Measurements from ENCODE around the gene TMEM132C. TPM values are rescaled to one million over a fixed set of nuclear protein-coding genes. Genes with fewer than 3 reads are reported as not detected.
A peak's percentile ranks its signal among the peaks of the same experiment; 100 is the strongest.

TMEM132C gene
- total and polyA plus RNA-seq, 9 donors, result 0.50 to 10.1 (median 1.2) TPM

GRCh38 chr12:128337071-128337345 is 70.0 kb downstream of the TMEM132C start:
- Histone ChIP-seq H3K9me3 (replicated peaks; ENCODE audit: control insufficient read depth, low read depth, low read length) (no peaks in the 10 kb centered on the region), H3K36me3 (ENCODE audit: control insufficient read depth, insufficient read depth, low read length) (no peaks in the 10 kb centered on the region), H3K4me1 (ENCODE audit: control insufficient read depth, insufficient read depth, low read length) (peaks cover 20% of the 10 kb centered on the region), H3K27me3 (ENCODE audit: control insufficient read depth, insufficient read depth, low read length) (peaks cover 3% of the 10 kb centered on the region), H3K4me3 (ENCODE audit: low read length) (no peak overlapping the region), H3K27ac (ENCODE audit: low read length) (no peak overlapping the region)
- WGBS (ENCODE audit: insufficient coverage), result 20% methylated on average over 1 of the region's 4 CpGs
- no peak for DNase-seq

DNA sequence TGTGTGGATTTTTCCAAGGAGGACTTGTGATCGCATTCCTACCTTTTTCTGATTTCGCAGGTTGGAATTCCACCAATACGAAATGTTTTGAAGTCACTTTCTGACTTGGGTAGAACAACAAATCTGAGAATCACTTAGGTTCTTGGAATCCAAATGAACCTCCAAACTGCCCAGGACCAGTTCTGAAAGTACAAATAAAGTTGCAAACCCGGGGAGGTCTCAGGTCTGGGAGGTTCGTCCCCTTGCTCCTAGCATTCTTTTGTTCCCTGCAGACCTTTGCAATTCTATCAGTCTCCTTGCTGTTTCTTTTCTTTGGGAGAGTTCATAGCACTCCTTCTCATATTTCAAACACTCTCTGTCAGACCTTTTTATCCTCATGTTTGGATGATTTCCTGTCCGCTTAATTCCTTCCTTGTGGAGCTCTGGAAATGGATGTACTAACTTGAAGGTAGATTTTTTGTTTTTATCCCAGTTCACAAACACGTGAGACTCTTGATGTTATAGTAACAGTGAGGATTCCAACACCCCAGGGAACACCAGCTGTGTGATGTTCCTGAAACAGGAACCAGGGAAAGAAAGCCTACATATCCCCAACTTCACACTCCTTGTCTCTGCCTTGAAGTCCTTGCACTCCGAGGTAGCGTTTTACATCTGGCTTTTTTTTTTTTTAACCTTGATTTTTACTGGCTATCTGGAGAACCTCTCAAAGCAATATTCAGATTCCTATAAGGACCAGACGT is 70.6 kb downstream of the TMEM132C start:
- H3K27ac ChIP-seq (ENCODE audit: low read length), result no peak overlapping the region
- 0% methylated on average over 4 of the region's 10 CpGs for WGBS (ENCODE audit: insufficient coverage)

DNA sequence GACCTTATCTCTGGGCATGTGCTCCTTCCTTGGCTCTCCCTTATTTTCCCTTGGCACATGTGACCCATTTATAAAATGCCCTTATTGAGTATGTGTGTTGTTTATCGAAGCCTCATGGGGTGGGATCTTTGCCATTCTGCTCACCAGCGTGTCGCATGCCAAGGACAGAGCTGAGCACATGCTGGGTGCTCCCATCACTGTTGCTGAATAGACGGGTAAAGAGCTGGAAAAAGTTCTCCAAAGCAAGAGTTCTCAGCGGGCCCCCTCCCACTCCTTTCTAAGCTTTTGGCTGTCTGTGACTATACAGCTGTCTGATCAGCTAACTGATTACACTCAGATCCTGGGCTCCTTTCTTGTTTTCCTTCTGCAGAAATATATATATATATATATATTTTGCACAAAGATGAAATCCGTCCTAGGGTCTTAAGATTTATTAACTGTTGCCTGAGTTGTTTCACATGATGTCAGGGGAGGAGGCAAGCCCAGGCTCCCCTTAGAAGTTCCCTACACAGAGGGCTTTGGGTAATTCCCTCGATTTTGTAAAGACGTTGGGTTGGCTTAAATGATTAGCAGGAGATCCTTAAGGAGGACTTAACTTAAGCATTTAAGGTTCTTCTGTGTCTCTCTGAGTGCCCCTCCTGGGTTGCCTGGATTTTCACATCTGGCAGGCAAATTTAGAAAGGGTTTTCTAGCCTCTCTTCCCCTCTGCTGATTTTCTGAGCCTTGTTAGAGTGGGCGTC is 71.6 kb downstream of the TMEM132C start:
- no peaks in the 10 kb centered on the region for H3K9me3 ChIP-seq (replicated peaks; ENCODE audit: control insufficient read depth, low read depth, low read length)
- WGBS (ENCODE audit: insufficient coverage), result 11% methylated on average over 3 of the region's 9 CpGs
- H3K36me3 ChIP-seq (ENCODE audit: control insufficient read depth, insufficient read depth, low read length), result no peaks in the 10 kb centered on the region
- H3K4me3 ChIP-seq (ENCODE audit: low read length), result no peak overlapping the region
- H3K27me3 ChIP-seq (ENCODE audit: control insufficient read depth, insufficient read depth, low read length), result peaks cover 5% of the 10 kb centered on the region
- H3K4me1 ChIP-seq (ENCODE audit: control insufficient read depth, insufficient read depth, low read length), result peaks cover 20% of the 10 kb centered on the region
- DNase-seq, result peak; percentile 70
- H3K27ac ChIP-seq (ENCODE audit: low read length), result peak overlapping the region; percentile 9

More for the DNA sequence above, 70.6 kb downstream of the TMEM132C start:
- Histone ChIP-seq H3K4me1 (ENCODE audit: control insufficient read depth, insufficient read depth, low read length) (peaks cover 20% of the 10 kb centered on the region), H3K9me3 (replicated peaks; ENCODE audit: control insufficient read depth, low read depth, low read length) (no peaks in the 10 kb centered on the region), H3K4me3 (ENCODE audit: low read length) (no peak overlapping the region), H3K36me3 (ENCODE audit: control insufficient read depth, insufficient read depth, low read length) (no peaks in the 10 kb centered on the region), H3K27me3 (ENCODE audit: control insufficient read depth, insufficient read depth, low read length) (peaks cover 4% of the 10 kb centered on the region)
- peak; percentile 71 for DNase-seq

DNA sequence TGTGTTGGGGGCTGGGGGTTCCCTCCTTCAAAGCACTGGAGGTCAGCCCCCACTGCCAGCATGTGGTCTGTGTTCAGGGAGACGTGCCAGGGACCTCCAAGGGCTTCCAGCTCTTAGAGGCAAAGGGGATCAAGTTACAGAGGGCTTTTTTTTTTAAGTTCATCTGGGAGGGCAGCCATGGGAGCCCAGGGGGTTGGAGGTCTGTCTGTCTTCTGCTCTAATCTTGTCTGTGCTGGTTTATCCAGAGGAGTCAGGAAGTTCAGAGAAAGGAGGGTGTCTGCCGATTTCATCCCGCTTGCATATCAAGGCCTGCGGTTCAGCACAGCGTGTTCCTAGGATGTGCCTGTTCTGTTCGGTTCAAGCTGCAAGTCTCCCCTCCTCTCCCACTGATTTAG is 72.2 kb downstream of the TMEM132C start:
- Histone ChIP-seq H3K4me1 (ENCODE audit: control insufficient read depth, insufficient read depth, low read length) (peaks cover 20% of the 10 kb centered on the region), H3K27me3 (ENCODE audit: control insufficient read depth, insufficient read depth, low read length) (peaks cover 5% of the 10 kb centered on the region), H3K9me3 (replicated peaks; ENCODE audit: control insufficient read depth, low read depth, low read length) (no peaks in the 10 kb centered on the region), H3K27ac (ENCODE audit: low read length) (peak overlapping the region; percentile 9), H3K36me3 (ENCODE audit: control insufficient read depth, insufficient read depth, low read length) (no peaks in the 10 kb centered on the region), H3K4me3 (ENCODE audit: low read length) (no peak overlapping the region)
- no CpG with 5 or more reads among the region's 6 CpGs for WGBS (ENCODE audit: insufficient coverage)
- DNase-seq, result peak; percentile 64

DNA sequence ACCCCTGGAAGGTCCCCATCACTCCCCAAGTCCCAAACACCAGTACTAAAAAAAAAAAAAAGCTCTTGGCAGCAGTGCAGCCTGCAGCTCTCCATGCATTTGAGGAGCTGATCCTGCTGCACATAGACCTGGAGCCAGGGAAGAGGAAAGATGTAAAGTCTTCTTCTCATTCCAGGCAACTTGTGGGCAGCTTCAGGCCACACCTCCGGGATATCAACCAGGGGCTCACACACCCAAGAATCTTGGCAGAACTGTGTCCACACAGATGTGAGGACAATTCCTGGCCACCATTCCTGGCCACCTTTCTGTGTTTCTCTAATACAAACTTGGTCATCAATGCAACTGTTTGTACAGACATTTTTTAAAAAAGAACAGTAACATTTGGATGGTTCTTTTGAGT is 72.7 kb downstream of the TMEM132C start:
- Histone ChIP-seq H3K9me3 (replicated peaks; ENCODE audit: control insufficient read depth, low read depth, low read length) (no peaks in the 10 kb centered on the region), H3K27me3 (ENCODE audit: control insufficient read depth, insufficient read depth, low read length) (peaks cover 5% of the 10 kb centered on the region), H3K4me3 (ENCODE audit: low read length) (no peak overlapping the region), H3K36me3 (ENCODE audit: control insufficient read depth, insufficient read depth, low read length) (no peaks in the 10 kb centered on the region), H3K27ac (ENCODE audit: low read length) (no peak overlapping the region), H3K4me1 (ENCODE audit: control insufficient read depth, insufficient read depth, low read length) (peaks cover 20% of the 10 kb centered on the region)
- WGBS (ENCODE audit: insufficient coverage), result no CpG with 5 or more reads among the region's 1 CpG
- DNase-seq, result peak; percentile 73

DNA sequence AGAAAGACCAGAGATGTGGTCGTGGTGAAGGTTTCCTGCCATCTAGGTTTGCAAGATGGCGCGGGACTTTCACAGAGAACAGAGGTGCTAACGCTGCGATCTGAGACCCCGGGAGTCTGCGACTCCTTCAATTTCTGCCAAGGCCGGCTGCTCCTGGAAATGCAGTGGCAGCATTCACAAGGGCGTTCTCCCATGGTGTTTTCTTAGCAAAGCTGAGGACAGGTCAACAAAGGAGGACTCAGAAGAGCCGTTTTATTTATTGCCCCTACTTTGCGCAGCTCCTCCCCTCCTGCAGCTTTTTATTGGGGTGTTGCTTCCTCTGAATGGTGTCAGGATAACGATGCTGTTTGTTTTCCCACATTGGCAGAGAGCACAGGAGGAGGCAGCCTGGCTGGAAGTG is 86.3 kb downstream of the TMEM132C start:
- Histone ChIP-seq H3K27ac (ENCODE audit: low read length) (no peak overlapping the region), H3K27me3 (ENCODE audit: control insufficient read depth, insufficient read depth, low read length) (peaks cover 19% of the 10 kb centered on the region), H3K36me3 (ENCODE audit: control insufficient read depth, insufficient read depth, low read length) (no peaks in the 10 kb centered on the region), H3K9me3 (replicated peaks; ENCODE audit: control insufficient read depth, low read depth, low read length) (no peaks in the 10 kb centered on the region), H3K4me1 (ENCODE audit: control insufficient read depth, insufficient read depth, low read length) (no peaks in the 10 kb centered on the region), H3K4me3 (ENCODE audit: low read length) (no peak overlapping the region)
- DNase-seq, result no peak
- WGBS (ENCODE audit: insufficient coverage), result 17% methylated on average over 11 of the region's 12 CpGs

DNA sequence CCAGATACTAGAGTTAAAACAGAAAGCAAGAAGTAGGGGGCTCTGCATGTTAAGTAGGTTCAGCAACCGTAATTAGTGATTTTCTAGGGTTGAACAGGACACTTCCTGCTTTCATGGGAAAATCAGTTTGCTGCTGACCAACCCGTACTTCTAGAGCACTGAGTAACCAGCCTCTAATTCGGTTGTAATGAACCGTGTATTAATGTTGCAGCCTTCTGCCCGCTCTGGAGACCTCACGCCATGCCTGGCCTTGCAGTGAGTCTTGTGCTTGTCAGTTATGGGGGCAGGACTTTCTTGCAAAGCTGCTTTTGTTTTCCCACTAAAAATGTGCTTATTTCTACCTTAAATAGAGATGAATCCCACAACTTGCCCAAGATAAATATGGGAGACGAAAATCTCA is 89.6 kb downstream of the TMEM132C start:
- WGBS (ENCODE audit: insufficient coverage), result 61% methylated on average over 5 of the region's 7 CpGs
- H3K27ac ChIP-seq (ENCODE audit: low read length), result no peak overlapping the region
- no peak overlapping the region for H3K4me3 ChIP-seq (ENCODE audit: low read length)
- H3K4me1 ChIP-seq (ENCODE audit: control insufficient read depth, insufficient read depth, low read length), result no peaks in the 10 kb centered on the region
- DNase-seq, result no peak
- H3K9me3 ChIP-seq (replicated peaks; ENCODE audit: control insufficient read depth, low read depth, low read length), result no peaks in the 10 kb centered on the region
- H3K36me3 ChIP-seq (ENCODE audit: control insufficient read depth, insufficient read depth, low read length), result no peaks in the 10 kb centered on the region
- peaks cover 21% of the 10 kb centered on the region for H3K27me3 ChIP-seq (ENCODE audit: control insufficient read depth, insufficient read depth, low read length)

- peaks cover 23% of the 10 kb centered on the region for H3K27me3 ChIP-seq (ENCODE audit: control insufficient read depth, insufficient read depth, low read length)
- peaks cover 6% of the 10 kb centered on the region for H3K4me1 ChIP-seq (ENCODE audit: control insufficient read depth, insufficient read depth, low read length)
- H3K27ac ChIP-seq (ENCODE audit: low read length), result no peak overlapping the region
- no peak overlapping the region for H3K4me3 ChIP-seq (ENCODE audit: low read length)
- H3K36me3 ChIP-seq (ENCODE audit: control insufficient read depth, insufficient read depth, low read length), result no peaks in the 10 kb centered on the region
- peak; percentile 25 for DNase-seq
- H3K9me3 ChIP-seq (replicated peaks; ENCODE audit: control insufficient read depth, low read depth, low read length), result no peaks in the 10 kb centered on the region
- WGBS (ENCODE audit: insufficient coverage), result 33% methylated on average over 1 of the region's 7 CpGs
Measured at GRCh38 chr12:128361400-128361995, 94.5 kb downstream of the TMEM132C start.

- Histone ChIP-seq H3K4me1 (ENCODE audit: control insufficient read depth, insufficient read depth, low read length) (peaks cover 6% of the 10 kb centered on the region), H3K27ac (ENCODE audit: low read length) (no peak overlapping the region), H3K27me3 (ENCODE audit: control insufficient read depth, insufficient read depth, low read length) (peaks cover 28% of the 10 kb centered on the region), H3K4me3 (ENCODE audit: low read length) (no peak overlapping the region), H3K36me3 (ENCODE audit: control insufficient read depth, insufficient read depth, low read length) (no peaks in the 10 kb centered on the region), H3K9me3 (replicated peaks; ENCODE audit: control insufficient read depth, low read depth, low read length) (no peaks in the 10 kb centered on the region)
- no peak for DNase-seq
- WGBS (ENCODE audit: insufficient coverage), result 54% methylated on average over 2 of the region's 6 CpGs
Measured at GRCh38 chr12:128365032-128365431, 98.1 kb downstream of the TMEM132C start.

- H3K27me3 ChIP-seq (ENCODE audit: control insufficient read depth, insufficient read depth, low read length), result peaks cover 28% of the 10 kb centered on the region
Measured at GRCh38 chr12:128365651-128366231, 98.8 kb downstream of the TMEM132C start.

More at GRCh38 chr12:128365651-128366231, 98.8 kb downstream of the TMEM132C start:
- Histone ChIP-seq H3K27ac (ENCODE audit: low read length) (peak overlapping the region; percentile 13), H3K4me3 (ENCODE audit: low read length) (peak overlapping the region; percentile 35), H3K9me3 (replicated peaks; ENCODE audit: control insufficient read depth, low read depth, low read length) (no peaks in the 10 kb centered on the region), H3K36me3 (ENCODE audit: control insufficient read depth, insufficient read depth, low read length) (no peaks in the 10 kb centered on the region), H3K4me1 (ENCODE audit: control insufficient read depth, insufficient read depth, low read length) (peaks cover 6% of the 10 kb centered on the region)
- WGBS (ENCODE audit: insufficient coverage), result 2% methylated on average over 21 of the region's 26 CpGs
- peak; percentile 65 for DNase-seq
